Skeletal muscle cell (primary cell): ENCODE measurements around the gene RRAD.
"Not testable (repeated sequence)": the region's sequence is repeated elsewhere in the genome, so short reads cannot be mapped to it uniquely, and the experiment has no call there.

ENCODE experiments used
- DNase-seq: peaks from one replicate; pipeline ENCODE4 v3.0.0-alpha.2; 2010; ENCODE audit warnings: low read depth
- H3K4me3 ChIP-seq: 2 replicates; pipeline ENCODE4 v1.5.1; 2011; ENCODE audit warnings: low read depth, mild to moderate bottlenecking, control low read depth, low read length, moderate library complexity

The RRAD gene

GRCh38 chr16:66935314-66936011 lies 10.1 kb upstream of the RRAD start, which contains the start of gene CES2:
CES2 (plus strand) TSS chr16:66935516; CDS start chr16:66935636, 120 bp downstream.
- no peak for DNase-seq
- H3K4me3 ChIP-seq: peak within 1 kb of the TSS; percentile 79

DNA sequence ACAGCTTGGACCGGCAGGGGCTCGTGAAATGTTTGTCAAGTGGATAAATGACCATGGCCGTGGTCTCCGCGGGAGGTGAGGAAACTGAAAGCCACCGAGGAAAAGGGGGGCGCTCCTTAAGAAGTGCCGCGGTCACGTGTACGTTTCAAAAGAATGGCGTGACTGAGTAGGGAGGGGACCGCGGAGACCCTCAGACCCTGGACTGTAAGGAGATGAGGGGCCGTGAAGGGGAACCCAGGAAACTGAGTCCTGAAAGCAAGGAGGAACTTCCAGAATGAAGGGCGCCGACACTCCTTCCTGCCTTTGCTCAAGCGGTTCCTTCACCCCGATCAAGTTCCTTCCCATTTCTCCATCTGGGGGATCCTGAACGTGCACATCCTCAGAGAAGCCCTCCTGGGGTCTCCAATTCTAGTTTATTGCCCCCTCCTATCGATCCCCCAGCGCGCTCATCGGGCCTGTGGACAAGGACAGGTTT lies 9.5 kb upstream of the RRAD start:
- peak overlapping the region; percentile 79 for H3K4me3 ChIP-seq
- not testable (repeated sequence) for DNase-seq

GRCh38 chr16:66934138-66934838 lies 9.0 kb upstream of the RRAD start, which contains the start of gene CIAO2B:
CIAO2B (minus strand) TSS chr16:66934402; CDS start chr16:66934364, 38 bp downstream.
- DNase-seq: no peak
- peak within 1 kb of the TSS; percentile 79 for H3K4me3 ChIP-seq

DNA sequence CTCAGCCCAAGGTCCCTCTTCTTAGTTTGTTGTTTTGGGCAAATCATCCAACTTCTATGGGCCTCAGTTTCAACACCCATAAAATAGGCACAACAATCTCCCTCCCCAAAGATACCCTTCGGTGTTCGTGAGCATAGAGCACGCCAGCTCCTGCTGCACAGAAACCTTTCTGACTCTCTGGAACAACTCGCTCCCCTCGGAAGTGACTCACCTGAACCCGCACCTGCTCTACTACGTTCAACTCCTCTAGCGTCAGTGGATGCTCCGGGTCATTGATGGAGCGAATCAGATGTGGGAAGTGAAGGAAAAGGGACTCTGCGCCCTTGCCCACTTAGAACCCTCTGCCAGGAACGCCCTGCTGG lies 8.4 kb upstream of the RRAD start:
- peak overlapping the region; percentile 79 for H3K4me3 ChIP-seq
- DNase-seq: no peak

- no peak for DNase-seq
- no peak overlapping the region for H3K4me3 ChIP-seq
These were observed 6.7 kb upstream of the RRAD start for GRCh38 chr16:66932076-66932475.

GRCh38 chr16:66931665-66932064 lies 6.3 kb upstream of the RRAD start:
- no peak overlapping the region for H3K4me3 ChIP-seq
- no peak for DNase-seq

DNA sequence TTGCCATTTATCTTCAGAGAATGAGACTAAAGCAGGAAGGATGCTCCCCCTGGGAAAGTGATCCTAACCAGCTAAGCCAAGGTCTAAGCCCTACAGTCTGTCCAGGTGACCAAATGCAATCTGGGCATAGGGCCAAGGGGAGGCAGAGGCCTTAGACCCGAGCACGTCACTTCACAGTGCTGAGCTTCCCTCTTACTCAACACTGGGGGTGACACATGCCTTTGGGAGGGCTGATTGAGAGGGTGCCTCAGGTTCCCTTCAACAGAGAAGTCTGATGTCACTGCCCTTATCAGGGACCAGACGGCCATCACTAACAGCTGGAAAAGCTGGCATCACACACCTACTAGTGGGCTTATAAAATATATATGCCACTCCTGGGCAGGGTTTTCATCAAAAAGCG lies 4.9 kb upstream of the RRAD start:
- DNase-seq: no peak
- H3K4me3 ChIP-seq: no peak overlapping the region

DNA sequence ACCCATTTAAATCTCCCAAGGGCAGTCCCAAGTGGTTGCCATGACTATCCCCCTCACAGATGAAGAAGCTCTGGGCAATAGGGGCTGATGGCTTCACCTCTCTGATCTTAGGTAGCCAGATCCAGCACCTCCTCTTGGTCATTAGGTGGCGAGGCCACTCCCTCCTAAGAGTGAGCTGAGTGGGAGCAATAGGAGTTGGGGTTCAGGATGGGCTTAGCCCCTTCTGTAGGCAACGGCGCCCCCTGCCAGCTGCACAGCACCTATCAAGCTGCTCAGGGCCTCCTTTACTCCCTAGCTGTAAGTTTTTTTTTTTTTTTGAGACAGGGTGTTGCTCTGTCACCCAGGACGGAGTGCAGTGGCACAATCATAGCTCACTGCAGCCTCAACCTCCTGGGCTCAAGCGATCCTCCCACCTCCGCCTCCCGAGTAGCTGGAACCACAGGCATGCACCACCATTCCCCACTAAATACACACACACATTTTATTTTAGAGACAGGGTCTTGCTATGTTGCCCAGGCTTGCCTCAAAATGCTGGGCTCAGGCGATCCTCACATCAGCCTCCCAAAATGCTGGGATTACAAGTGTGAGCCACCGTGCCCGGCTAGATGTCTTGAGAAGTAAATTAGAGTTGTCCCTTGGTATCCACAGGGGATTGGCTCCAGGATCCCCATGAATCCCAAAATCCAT lies 3.5 kb upstream of the RRAD start:
- no peak for DNase-seq
- no peak overlapping the region for H3K4me3 ChIP-seq

DNA sequence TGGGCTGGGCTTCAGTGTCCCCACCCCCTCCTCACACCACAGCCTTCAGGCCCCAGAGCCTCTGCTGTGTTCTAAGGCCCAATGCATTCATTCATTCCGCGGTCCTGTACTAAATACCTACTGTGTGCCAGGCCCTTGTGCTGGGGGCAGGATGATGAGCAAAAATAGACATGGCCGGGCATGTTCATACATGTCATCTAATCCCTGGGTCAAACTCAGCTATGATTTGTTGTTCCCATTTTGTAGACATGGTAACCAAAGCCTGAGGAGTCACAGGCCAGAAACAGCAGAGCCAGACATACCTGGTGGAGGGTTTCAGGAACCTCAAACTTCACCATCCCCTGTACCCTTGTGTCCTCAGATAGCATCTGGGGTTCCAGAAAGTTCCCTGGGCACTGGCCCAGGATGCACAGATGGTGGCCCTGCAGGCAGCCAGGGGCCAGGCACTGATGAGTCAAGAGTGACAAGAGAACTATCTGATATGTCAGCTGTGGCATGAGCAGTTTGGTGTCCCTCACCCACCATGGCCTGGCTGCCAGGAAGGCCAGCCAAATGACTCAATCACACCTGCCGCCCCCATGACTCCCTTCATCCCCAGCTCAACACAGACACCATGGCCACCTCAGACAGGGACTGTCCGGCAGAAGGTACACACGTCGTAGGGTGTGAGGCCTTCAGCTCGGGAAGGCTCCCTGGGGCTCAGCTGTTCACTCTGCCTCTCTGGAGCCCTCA lies 2.7 kb upstream of the RRAD start:
- no peak overlapping the region for H3K4me3 ChIP-seq
- DNase-seq: no peak

DNA sequence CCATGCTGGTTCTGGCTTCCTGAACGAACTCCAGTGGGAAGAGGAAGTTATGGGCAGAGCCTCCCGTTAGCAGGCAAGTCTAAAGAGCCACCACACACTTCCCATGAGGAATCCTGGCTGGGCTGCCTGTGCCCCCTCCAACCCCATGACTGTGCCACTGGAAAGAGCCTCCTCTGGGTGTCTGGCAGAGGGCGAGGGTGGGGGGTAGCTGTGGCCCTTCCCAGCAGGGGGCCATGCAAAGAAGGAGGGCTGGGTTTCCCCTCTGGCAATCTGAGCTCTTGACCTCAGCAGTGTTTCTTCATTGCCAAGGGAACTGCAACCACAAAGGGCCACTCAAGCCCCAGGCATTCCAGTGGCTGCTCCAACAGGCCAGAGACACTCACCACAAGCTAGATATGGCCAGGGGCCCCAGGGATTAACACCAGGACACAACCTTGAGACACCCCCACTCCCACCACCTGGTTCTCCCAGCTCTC lies 1.7 kb upstream of the RRAD start:
- DNase-seq: no peak
- H3K4me3 ChIP-seq: no peak overlapping the region

GRCh38 chr16:66926171-66926947 lies 1.0 kb upstream of the RRAD start:
- H3K4me3 ChIP-seq: no peak overlapping the region
- DNase-seq: no peak

GRCh38 chr16:66924527-66925321 lies 611 bp downstream of the RRAD start:
- H3K4me3 ChIP-seq: peak overlapping the region; percentile 37
- DNase-seq: no peak

- DNase-seq: no peak
- no peak overlapping the region for H3K4me3 ChIP-seq
These were observed 1.5 kb downstream of the RRAD start for GRCh38 chr16:66923866-66924265.

GRCh38 chr16:66923247-66923731 lies 2.0 kb downstream of the RRAD start:
- H3K4me3 ChIP-seq: no peak overlapping the region

DNA sequence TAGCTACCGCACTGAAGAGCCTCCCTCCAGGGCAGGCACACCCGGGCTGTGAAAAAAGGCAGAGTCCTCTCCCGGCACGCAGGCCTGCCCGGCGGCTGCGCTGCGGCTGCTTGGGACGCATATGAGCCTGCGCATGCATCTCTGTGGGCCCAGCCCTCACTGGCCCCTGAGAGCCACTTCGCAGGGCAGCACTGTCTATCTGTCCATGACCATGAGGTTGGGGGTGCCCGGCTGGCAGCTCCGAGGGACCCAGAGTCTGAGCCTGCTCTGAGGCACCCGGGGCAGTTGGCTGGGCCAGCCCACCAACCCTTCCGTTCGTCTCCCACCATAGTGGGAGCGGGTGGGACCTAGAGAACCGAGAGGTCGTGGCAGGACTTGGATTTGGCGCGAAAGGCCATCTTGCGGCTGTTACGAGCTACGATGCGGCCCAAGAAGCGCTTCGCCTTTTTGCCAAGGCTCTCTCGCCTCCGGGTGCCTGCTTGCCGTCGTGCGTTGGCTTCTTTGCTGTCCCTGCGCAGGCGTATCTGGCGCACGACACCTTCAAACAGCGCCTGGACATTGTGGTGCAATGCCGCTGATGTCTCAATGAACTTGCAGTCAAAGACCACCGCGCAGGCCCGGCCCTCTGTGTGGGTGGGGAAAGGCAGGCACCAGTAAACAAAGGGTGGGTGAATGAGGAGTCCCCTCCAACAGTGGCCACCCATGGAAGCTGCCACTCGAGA lies 3.4 kb downstream of the RRAD start:
- no peak overlapping the region for H3K4me3 ChIP-seq
- no peak for DNase-seq

More at GRCh38 chr16:66923247-66923731, 2.0 kb downstream of the RRAD start:
- DNase-seq: no peak

GRCh38 chr16:66920924-66921680 lies 4.2 kb downstream of the RRAD start:
- H3K4me3 ChIP-seq: no peak overlapping the region
- DNase-seq: no peak

DNA sequence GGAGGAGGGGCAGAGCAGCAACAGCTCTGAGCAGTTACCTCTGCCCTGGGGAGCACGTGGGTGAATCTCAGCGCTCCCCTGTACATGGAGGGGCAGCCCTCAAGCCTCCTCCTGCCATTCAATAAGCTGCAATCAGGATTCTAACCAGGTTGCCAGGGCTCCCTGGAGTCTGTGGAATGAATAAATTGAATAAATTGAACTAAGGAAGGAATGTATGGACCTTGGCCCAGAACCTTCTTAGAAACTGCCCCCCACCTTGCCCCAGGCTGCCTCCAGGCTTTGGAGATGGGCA lies 5.1 kb downstream of the RRAD start:
- no peak for DNase-seq
- H3K4me3 ChIP-seq: no peak overlapping the region
